ENCODE results near the gene CFD.
A peak's percentile ranks its signal among the peaks of the same experiment; 100 is the strongest.

The CFD gene

GRCh38 chr19:892894-893689 lies 33.6 kb downstream of the CFD start, which contains the start of the genes MED16 and RNU6-9 (continued):
- TF ChIP-seq, protein P1, sequence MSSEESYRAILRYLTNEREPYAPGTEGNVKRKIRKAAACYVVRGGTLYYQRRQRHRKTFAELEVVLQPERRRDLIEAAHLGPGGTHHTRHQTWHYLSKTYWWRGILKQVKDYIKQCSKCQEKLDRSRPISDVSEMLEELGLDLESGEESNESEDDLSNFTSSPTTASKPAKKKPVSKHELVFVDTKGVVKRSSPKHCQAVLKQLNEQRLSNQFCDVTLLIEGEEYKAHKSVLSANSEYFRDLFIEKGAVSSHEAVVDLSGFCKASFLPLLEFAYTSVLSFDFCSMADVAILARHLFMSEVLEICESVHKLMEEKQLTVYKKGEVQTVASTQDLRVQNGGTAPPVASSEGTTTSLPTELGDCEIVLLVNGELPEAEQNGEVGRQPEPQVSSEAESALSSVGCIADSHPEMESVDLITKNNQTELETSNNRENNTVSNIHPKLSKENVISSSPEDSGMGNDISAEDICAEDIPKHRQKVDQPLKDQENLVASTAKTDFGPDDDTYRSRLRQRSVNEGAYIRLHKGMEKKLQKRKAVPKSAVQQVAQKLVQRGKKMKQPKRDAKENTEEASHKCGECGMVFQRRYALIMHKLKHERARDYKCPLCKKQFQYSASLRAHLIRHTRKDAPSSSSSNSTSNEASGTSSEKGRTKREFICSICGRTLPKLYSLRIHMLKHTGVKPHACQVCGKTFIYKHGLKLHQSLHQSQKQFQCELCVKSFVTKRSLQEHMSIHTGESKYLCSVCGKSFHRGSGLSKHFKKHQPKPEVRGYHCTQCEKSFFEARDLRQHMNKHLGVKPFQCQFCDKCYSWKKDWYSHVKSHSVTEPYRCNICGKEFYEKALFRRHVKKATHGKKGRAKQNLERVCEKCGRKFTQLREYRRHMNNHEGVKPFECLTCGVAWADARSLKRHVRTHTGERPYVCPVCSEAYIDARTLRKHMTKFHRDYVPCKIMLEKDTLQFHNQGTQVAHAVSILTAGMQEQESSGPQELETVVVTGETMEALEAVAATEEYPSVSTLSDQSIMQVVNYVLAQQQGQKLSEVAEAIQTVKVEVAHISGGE (tag by site-specific recombination; conservative IDR thresholded peaks at IDR 0.05; ENCODE audit: low read depth): no peak
- TF ChIP-seq ZNF138 (tag by site-specific recombination; IDR thresholded peaks at IDR 0.05; ENCODE audit: borderline replicate concordance) (no peak), YY2 (tag by site-specific recombination; IDR thresholded peaks at IDR 0.05) (0 out of 2 replicates have a peak, but pooled peaks have one; percentile 31), ZNF560 (tag by site-specific recombination; IDR thresholded peaks at IDR 0.05; ENCODE audit: borderline replicate concordance) (no peak), ZNF677 (tag by site-specific recombination; IDR thresholded peaks at IDR 0.05) (no peak), RBAK (tag by site-specific recombination; IDR thresholded peaks at IDR 0.05) (no peak), KLF16 (tag by site-specific recombination; IDR thresholded peaks at IDR 0.05) (peak; percentile 63; the same call in 1 of the 2 replicates), ZNF184 (tag by site-specific recombination; IDR thresholded peaks at IDR 0.05) (no peak), ZNF10 (tag by site-specific recombination; IDR thresholded peaks at IDR 0.05) (no peak), GLIS2 (tag by site-specific recombination; IDR thresholded peaks at IDR 0.05) (no peak; the same call in 1 of the 2 replicates), ZNF416 (tag by site-specific recombination; IDR thresholded peaks at IDR 0.05) (no peak), ZNF449 (tag by site-specific recombination; IDR thresholded peaks at IDR 0.05) (peak; percentile 32; the same call in 1 of the 2 replicates), ZNF48 (tag by site-specific recombination; IDR thresholded peaks at IDR 0.05) (no peak), ZNF629 (tag by site-specific recombination; IDR thresholded peaks at IDR 0.05) (peak; percentile 67), ZNF514 (tag by site-specific recombination; IDR thresholded peaks at IDR 0.05) (no peak), ZNF571 (tag by site-specific recombination; IDR thresholded peaks at IDR 0.05) (no peak), ZNF654 (tag by site-specific recombination; IDR thresholded peaks at IDR 0.05; ENCODE audit: low read depth) (no peak), ZBTB8A (tag by site-specific recombination; IDR thresholded peaks at IDR 0.05) (peak; percentile 49), ZNF558 (tag by site-specific recombination; IDR thresholded peaks at IDR 0.05) (peak; percentile 63; the same call in 1 of the 2 replicates), ZNF248 (tag by site-specific recombination; IDR thresholded peaks at IDR 0.05) (no peak), ZNF747 (tag by site-specific recombination; IDR thresholded peaks at IDR 0.05) (no peak), ZNF701 (tag by site-specific recombination; IDR thresholded peaks at IDR 0.05) (no peak), ZNF221 (tag by site-specific recombination; IDR thresholded peaks at IDR 0.05; ENCODE audit: borderline replicate concordance) (no peak), ZNF777 (tag by site-specific recombination; IDR thresholded peaks at IDR 0.05; ENCODE audit: borderline replicate concordance) (no peak), ZNF155 (tag by site-specific recombination; IDR thresholded peaks at IDR 0.05) (no peak), ZNF148 (tag by site-specific recombination; IDR thresholded peaks at IDR 0.05; ENCODE audit: borderline replicate concordance) (no peak)
- TF ChIP-seq, protein P2, sequence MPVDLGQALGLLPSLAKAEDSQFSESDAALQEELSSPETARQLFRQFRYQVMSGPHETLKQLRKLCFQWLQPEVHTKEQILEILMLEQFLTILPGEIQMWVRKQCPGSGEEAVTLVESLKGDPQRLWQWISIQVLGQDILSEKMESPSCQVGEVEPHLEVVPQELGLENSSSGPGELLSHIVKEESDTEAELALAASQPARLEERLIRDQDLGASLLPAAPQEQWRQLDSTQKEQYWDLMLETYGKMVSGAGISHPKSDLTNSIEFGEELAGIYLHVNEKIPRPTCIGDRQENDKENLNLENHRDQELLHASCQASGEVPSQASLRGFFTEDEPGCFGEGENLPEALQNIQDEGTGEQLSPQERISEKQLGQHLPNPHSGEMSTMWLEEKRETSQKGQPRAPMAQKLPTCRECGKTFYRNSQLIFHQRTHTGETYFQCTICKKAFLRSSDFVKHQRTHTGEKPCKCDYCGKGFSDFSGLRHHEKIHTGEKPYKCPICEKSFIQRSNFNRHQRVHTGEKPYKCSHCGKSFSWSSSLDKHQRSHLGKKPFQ (tag by site-specific recombination; IDR thresholded peaks at IDR 0.05): no peak
- TF ChIP-seq, protein P3, sequence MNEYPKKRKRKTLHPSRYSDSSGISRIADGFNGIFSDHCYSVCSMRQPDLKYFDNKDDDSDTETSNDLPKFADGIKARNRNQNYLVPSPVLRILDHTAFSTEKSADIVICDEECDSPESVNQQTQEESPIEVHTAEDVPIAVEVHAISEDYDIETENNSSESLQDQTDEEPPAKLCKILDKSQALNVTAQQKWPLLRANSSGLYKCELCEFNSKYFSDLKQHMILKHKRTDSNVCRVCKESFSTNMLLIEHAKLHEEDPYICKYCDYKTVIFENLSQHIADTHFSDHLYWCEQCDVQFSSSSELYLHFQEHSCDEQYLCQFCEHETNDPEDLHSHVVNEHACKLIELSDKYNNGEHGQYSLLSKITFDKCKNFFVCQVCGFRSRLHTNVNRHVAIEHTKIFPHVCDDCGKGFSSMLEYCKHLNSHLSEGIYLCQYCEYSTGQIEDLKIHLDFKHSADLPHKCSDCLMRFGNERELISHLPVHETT (tag by site-specific recombination; IDR thresholded peaks at IDR 0.05): peak; percentile 82; the same call in 1 of the 2 replicates
